HCT116 (cell line): ENCODE results near the gene IL1RAPL1. TPM values are rescaled to one million over a fixed set of nuclear protein-coding genes. Genes with fewer than 3 reads are reported as not detected.

Experiments used
- ATAC-seq: fragments of 200-7000 bp; cut with Tn5 transposase; 2 replicates; pipeline ENCODE4 v1.9.1; 2020; ENCODE audit warnings: mild to moderate bottlenecking, moderate library complexity
- BruUV-seq: library from RNA; stranded (reverse); fragments of 400-500 nt; replicated peaks from 2 replicates; lab custom pipeline; 2021; lab: Mats Ljungman, UMichigan
- CTCF ChIA-PET: fragments of 300-600 bp; sonication (Branson Sonifier 250); formaldehyde crosslinking; loops from one replicate; lab custom pipeline; 2021; ENCODE audit warnings: antibody characterized with exemption; lab: Charles Lee
- POLR2A ChIA-PET: fragments of 300-600, 350-600 bp; sonication (Branson Sonifier 250); formaldehyde crosslinking; loops from one replicate; lab custom pipeline; 2021; ENCODE audit warnings: antibody characterized with exemption; lab: Charles Lee
- RAD21 ChIA-PET, 2 experiments: fragments of 300-600 bp; sonication (Branson Sonifier 250); formaldehyde crosslinking; loops; one replicate each; lab custom pipeline; 2023; ENCODE audit warnings: low total read pairs in 2 of 2; ENCODE audit not compliant: uncharacterized antibody in 2 of 2, unreplicated experiment in 2 of 2, low non-redundant PET in 1 of 2; lab: Charles Lee
- DNase-seq: peaks from one replicate; pipeline ENCODE4 v3.0.0-alpha.2; 2010; ENCODE audit warnings: low read depth, low spot score
- H2AFZ ChIP-seq: fragments of 200-600 bp; shearing (Covaris generic), sonication (generic); 2 replicates; pipeline ENCODE4 v1.6.1; 2017; ENCODE audit warnings: low read depth, mixed run types, mixed read lengths, antibody characterized with exemption, low read length; ENCODE audit not compliant: poor library complexity, severe bottlenecking
- H3K27ac ChIP-seq: 2 replicates; pipeline ENCODE4 v1.5.1; 2012; ENCODE audit warnings: low read depth, low read length
- H3K27me3 ChIP-seq: fragments of 200-600 bp; sonication (generic); 2 replicates; pipeline ENCODE4 v1.6.1; 2016; ENCODE audit warnings: mixed run types, low read length, mixed read lengths; ENCODE audit not compliant: insufficient read depth
- H3K36me3 ChIP-seq, 2 experiments: fragments of 200-500 bp in 1 of 2; fragments of 200-600 bp in 1 of 2; sonication (Bioruptor generic) in 1 of 2; sonication (generic) in 1 of 2; 2 replicates each; pipeline versions ENCODE4 v1.5.1 to v1.6.1; 2014 to 2016; ENCODE audit warnings: low read length in 2 of 2, inconsistent platforms in 1 of 2, mixed read lengths in 1 of 2, mixed run types in 1 of 2; ENCODE audit not compliant: insufficient read depth in 2 of 2, control insufficient read depth in 1 of 2
- H3K4me1 ChIP-seq, 2 experiments: fragments of 200-600 bp in 1 of 2; sonication (generic) in 1 of 2; 2 replicates each; pipeline versions ENCODE4 v1.5.1 to v1.6.1; 2012 to 2017; ENCODE audit warnings: low read length in 2 of 2, inconsistent platforms in 1 of 2, mild to moderate bottlenecking in 1 of 2, mixed read lengths in 1 of 2, mixed run types in 1 of 2, moderate library complexity in 1 of 2; ENCODE audit not compliant: insufficient read depth in 2 of 2, control insufficient read depth in 1 of 2
- H3K4me2 ChIP-seq: fragments of 200-600 bp; sonication (generic); 2 replicates; pipeline ENCODE4 v1.6.1; 2017; ENCODE audit warnings: mixed run types, low read length, mixed read lengths
- H3K4me3 ChIP-seq, 2 experiments: fragments of 200-600 bp in 1 of 2; sonication (generic) in 1 of 2; replicated peaks in 1 of 2; 2 replicates each; pipeline ENCODE4 v1.5.1; 2011 to 2016; ENCODE audit warnings: low read length in 2 of 2, control low read depth in 1 of 2, low read depth in 1 of 2, mild to moderate bottlenecking in 1 of 2, mixed read lengths in 1 of 2, mixed run types in 1 of 2
- H3K79me2 ChIP-seq: fragments of 200-600 bp; sonication (generic); 2 replicates; pipeline ENCODE4 v1.6.1; 2017; ENCODE audit warnings: mild to moderate bottlenecking, mixed run types, low read length, moderate library complexity, mixed read lengths; ENCODE audit not compliant: insufficient read depth
- H3K9ac ChIP-seq: fragments of 200-600 bp; sonication (generic); 2 replicates; pipeline ENCODE4 v1.6.1; 2016; ENCODE audit warnings: low read length, mixed read lengths
- H3K9me2 ChIP-seq: fragments of 200-600 bp; sonication (generic), shearing (Covaris generic); 2 replicates; pipeline ENCODE4 v1.6.1; 2017; ENCODE audit warnings: mixed run types, mild to moderate bottlenecking, moderate library complexity; ENCODE audit not compliant: insufficient read depth
- H3K9me3 ChIP-seq, 2 experiments: fragments of 200-500 bp in 1 of 2; fragments of 200-600 bp in 1 of 2; sonication (Bioruptor generic) in 1 of 2; sonication (generic) in 1 of 2; 2 replicates each; pipeline ENCODE4 v1.6.1; 2014 to 2017; ENCODE audit warnings: low read length in 2 of 2, mixed read lengths in 2 of 2, inconsistent platforms in 1 of 2, low read depth in 1 of 2, mild to moderate bottlenecking in 1 of 2, mixed run types in 1 of 2, moderate library complexity in 1 of 2; ENCODE audit not compliant: control insufficient read depth in 1 of 2, insufficient read depth in 1 of 2
- H4K20me1 ChIP-seq: fragments of 200-600 bp; sonication (generic), shearing (Covaris generic); 2 replicates; pipeline ENCODE4 v1.6.1; 2017; ENCODE audit warnings: mixed run types, mild to moderate bottlenecking, moderate library complexity; ENCODE audit not compliant: insufficient read depth
- CBX3 ChIP-seq: IDR thresholded peaks from 2 replicates; pipeline ENCODE4 v1.6.1; 2012; ENCODE audit warnings: low read depth
- CEBPB ChIP-seq: IDR thresholded peaks from 2 replicates; pipeline ENCODE4 v1.6.1; 2012; ENCODE audit warnings: low read depth
- EGR1 ChIP-seq: IDR thresholded peaks from 2 replicates; pipeline ENCODE4 v1.6.1; 2012; ENCODE audit warnings: low read depth
- ELF1 ChIP-seq: IDR thresholded peaks from 2 replicates; pipeline ENCODE4 v1.6.1; 2012; ENCODE audit warnings: low read depth, borderline replicate concordance
- FOSL1 ChIP-seq: IDR thresholded peaks from 2 replicates; pipeline ENCODE4 v1.6.1; 2012; ENCODE audit warnings: low read depth
- JUND ChIP-seq: IDR thresholded peaks from 2 replicates; pipeline ENCODE4 v1.6.1; 2012
- POLR2A ChIP-seq: IDR thresholded peaks from 2 replicates; pipeline ENCODE4 v1.7.0; 2011; ENCODE audit warnings: borderline replicate concordance; ENCODE audit not compliant: insufficient read depth, insufficient read length; ENCODE audit errors: extremely low read depth
- POLR2AphosphoS5 ChIP-seq: IDR thresholded peaks from 2 replicates; pipeline ENCODE4 v1.6.1; 2011; ENCODE audit warnings: mild to moderate bottlenecking, low read depth, low read length, moderate library complexity
- RAD21 ChIP-seq: IDR thresholded peaks from 2 replicates; pipeline ENCODE4 v1.6.1; 2012; ENCODE audit warnings: low read depth, mild to moderate bottlenecking
- REST ChIP-seq: IDR thresholded peaks from 2 replicates; pipeline ENCODE4 v1.6.1; 2012; ENCODE audit warnings: low read depth
- SIN3A ChIP-seq: IDR thresholded peaks from 2 replicates; pipeline ENCODE4 v1.6.1; 2012; ENCODE audit warnings: low read depth
- SP1 ChIP-seq: IDR thresholded peaks from 2 replicates; pipeline ENCODE4 v1.6.1; 2012; ENCODE audit warnings: low read depth
- TCF7L2 ChIP-seq: IDR thresholded peaks from 2 replicates; pipeline ENCODE4 v1.7.0; 2011; ENCODE audit warnings: borderline replicate concordance, inconsistent platforms; ENCODE audit not compliant: insufficient read depth, insufficient read length; ENCODE audit errors: extremely low read depth
- YY1 ChIP-seq: IDR thresholded peaks from 2 replicates; pipeline ENCODE4 v1.6.1; 2011; ENCODE audit warnings: low read length, low read depth, moderate library complexity, mild to moderate bottlenecking; ENCODE audit not compliant: insufficient replicate concordance; ENCODE audit errors: extremely low read depth
- ZBTB33 ChIP-seq: IDR thresholded peaks from 2 replicates; pipeline ENCODE4 v1.6.1; 2011; ENCODE audit warnings: mild to moderate bottlenecking, low read length, moderate library complexity; ENCODE audit not compliant: insufficient replicate concordance; ENCODE audit errors: extremely low read depth
- ZFX ChIP-seq: fragments of 450-650 bp; IDR thresholded peaks from 2 replicates; pipeline ENCODE4 v1.6.1; 2017
- ZNF274 ChIP-seq: fragments of 200-500 bp; sonication (Bioruptor generic); IDR thresholded peaks from 2 replicates; pipeline ENCODE4 v1.6.1; 2014; ENCODE audit warnings: mild to moderate bottlenecking, low read depth, low read length, inconsistent platforms
- intact Hi-C: fragments of 100-400 bp; cut with micrococcal nuclease; formaldehyde crosslinking; loops from 2 replicates; pipeline ENCODE4 v1.10.0; 2022
- total RNA-seq: library from RNA; stranded (reverse); gene quantifications from one replicate; pipeline ENCODE4 v1.2.1, GENCODE V29; 2021; ENCODE audit not compliant: unreplicated experiment
- TF ChIP-seq, protein P1 (sequence below): IDR thresholded peaks from 2 replicates; pipeline ENCODE4 v1.6.1; 2012
- TF ChIP-seq, protein P2 (sequence below), 3 experiments: fragments of 200-600 bp in 1 of 3; sonication (generic) in 1 of 3; IDR thresholded peaks in 2 of 3; conservative IDR thresholded peaks in 1 of 3; 2 replicates each; pipeline ENCODE4 v1.5.1; 2012 to 2017; ENCODE audit warnings: low read depth in 2 of 3, low read length in 2 of 3, antibody characterized with exemption in 1 of 3, borderline replicate concordance in 1 of 3, control low read depth in 1 of 3, mild to moderate bottlenecking in 1 of 3, mixed read lengths in 1 of 3, mixed run types in 1 of 3, moderate library complexity in 1 of 3; ENCODE audit not compliant: insufficient read depth in 1 of 3
- TF ChIP-seq, protein P3 (sequence below): IDR thresholded peaks from 2 replicates; pipeline ENCODE4 v1.6.1; 2012

Gene IL1RAPL1
- total RNA-seq, 1 experiment from 2014 or later = 2.8 TPM

DNA sequence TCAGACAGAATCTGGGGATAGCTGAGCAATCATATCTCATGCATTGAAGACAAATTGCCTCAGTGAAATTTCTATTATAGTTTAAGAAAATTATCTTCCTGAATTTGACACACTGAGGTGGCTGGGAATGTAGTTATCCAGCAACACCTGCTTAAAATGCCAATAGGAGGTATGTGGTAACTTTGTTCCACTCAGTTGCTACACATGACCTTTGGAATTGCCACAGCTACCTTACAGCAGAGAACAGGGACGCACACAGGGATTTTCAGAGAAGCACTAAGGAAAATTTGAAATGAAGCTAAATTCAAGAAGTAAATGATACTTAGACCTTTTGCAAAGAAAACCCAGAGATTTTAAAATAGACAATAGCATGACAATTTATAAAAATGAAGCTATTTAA lies 264.6 kb downstream of the IL1RAPL1 start:
- no peak for ATAC-seq
- Histone ChIP-seq H3K9me2 (no peaks in the 10 kb centered on the region), H4K20me1 (no peaks in the 10 kb centered on the region), H3K36me3 (no peaks in the 10 kb centered on the region), H3K79me2 (no peaks in the 10 kb centered on the region), H3K27me3 (no peaks in the 10 kb centered on the region), H3K4me1 (peaks cover 0 to 10% of the 10 kb centered on the region in 2 experiments; a peak in 3 of 4 replicates), H3K9ac (no peak overlapping the region), H2AFZ (no peak overlapping the region), H3K27ac (no peak overlapping the region), H3K4me3 (no peak overlapping the region), H3K4me2 (no peak overlapping the region), H3K9me3 (no peaks in the 10 kb centered on the region)
- intact Hi-C loops = no loop called here
- DNase-seq = no peak
- RAD21 ChIA-PET = no interaction called here
- TF ChIP-seq CBX3 = no peak
- no peak for TF ChIP-seq CEBPB
- no peak for TF ChIP-seq ELF1
- TF ChIP-seq, protein P1, sequence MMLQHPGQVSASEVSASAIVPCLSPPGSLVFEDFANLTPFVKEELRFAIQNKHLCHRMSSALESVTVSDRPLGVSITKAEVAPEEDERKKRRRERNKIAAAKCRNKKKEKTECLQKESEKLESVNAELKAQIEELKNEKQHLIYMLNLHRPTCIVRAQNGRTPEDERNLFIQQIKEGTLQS = no peak
- no peak for TF ChIP-seq YY1
- TF ChIP-seq REST = no peak
- no peak for TF ChIP-seq EGR1
- no peak for TF ChIP-seq FOSL1
- TF ChIP-seq JUND = no peak
- TF ChIP-seq ZFX = no peak
- no peak for TF ChIP-seq RAD21
- TF ChIP-seq POLR2A = no peak
- TF ChIP-seq, protein P2, sequence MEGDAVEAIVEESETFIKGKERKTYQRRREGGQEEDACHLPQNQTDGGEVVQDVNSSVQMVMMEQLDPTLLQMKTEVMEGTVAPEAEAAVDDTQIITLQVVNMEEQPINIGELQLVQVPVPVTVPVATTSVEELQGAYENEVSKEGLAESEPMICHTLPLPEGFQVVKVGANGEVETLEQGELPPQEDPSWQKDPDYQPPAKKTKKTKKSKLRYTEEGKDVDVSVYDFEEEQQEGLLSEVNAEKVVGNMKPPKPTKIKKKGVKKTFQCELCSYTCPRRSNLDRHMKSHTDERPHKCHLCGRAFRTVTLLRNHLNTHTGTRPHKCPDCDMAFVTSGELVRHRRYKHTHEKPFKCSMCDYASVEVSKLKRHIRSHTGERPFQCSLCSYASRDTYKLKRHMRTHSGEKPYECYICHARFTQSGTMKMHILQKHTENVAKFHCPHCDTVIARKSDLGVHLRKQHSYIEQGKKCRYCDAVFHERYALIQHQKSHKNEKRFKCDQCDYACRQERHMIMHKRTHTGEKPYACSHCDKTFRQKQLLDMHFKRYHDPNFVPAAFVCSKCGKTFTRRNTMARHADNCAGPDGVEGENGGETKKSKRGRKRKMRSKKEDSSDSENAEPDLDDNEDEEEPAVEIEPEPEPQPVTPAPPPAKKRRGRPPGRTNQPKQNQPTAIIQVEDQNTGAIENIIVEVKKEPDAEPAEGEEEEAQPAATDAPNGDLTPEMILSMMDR (IDR thresholded peaks at IDR 0.05 in 2 of 3, conservative IDR thresholded peaks at IDR 0.05 in 1 of 3; ENCODE audit: borderline replicate concordance in 1 of 3, insufficient read depth in 1 of 3, low read depth in 2 of 3, low read length in 2 of 3) = no peak
- TF ChIP-seq TCF7L2 = no peak
- TF ChIP-seq SIN3A = no peak
- TF ChIP-seq, protein P3, sequence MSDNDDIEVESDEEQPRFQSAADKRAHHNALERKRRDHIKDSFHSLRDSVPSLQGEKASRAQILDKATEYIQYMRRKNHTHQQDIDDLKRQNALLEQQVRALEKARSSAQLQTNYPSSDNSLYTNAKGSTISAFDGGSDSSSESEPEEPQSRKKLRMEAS = no peak
- no peak for TF ChIP-seq ZBTB33
- TF ChIP-seq POLR2AphosphoS5 = no peak
- no peak for TF ChIP-seq SP1
- TF ChIP-seq ZNF274 = no peak
- BruUV-seq = no TSS peak
- CTCF ChIA-PET = no interaction called here
- POLR2A ChIA-PET = no interaction called here
